GM18520 (cell line): Measurements from ENCODE around the gene TSPOAP1.

Experiments used
- ATAC-seq: cut with Tn5 transposase; IDR thresholded peaks from one replicate; pipeline ENCODE4 v1.9.1; 2021; ENCODE audit not compliant: unreplicated experiment

Gene TSPOAP1

GRCh38 chr17:58304750-58305486 lies 23.7 kb downstream of the TSPOAP1 start:
- no peak for ATAC-seq

GRCh38 chr17:58303971-58304749 lies 24.4 kb downstream of the TSPOAP1 start:
- ATAC-seq = no peak

GRCh38 chr17:58302919-58303585 lies 25.5 kb downstream of the TSPOAP1 start:
- ATAC-seq = no peak

DNA sequence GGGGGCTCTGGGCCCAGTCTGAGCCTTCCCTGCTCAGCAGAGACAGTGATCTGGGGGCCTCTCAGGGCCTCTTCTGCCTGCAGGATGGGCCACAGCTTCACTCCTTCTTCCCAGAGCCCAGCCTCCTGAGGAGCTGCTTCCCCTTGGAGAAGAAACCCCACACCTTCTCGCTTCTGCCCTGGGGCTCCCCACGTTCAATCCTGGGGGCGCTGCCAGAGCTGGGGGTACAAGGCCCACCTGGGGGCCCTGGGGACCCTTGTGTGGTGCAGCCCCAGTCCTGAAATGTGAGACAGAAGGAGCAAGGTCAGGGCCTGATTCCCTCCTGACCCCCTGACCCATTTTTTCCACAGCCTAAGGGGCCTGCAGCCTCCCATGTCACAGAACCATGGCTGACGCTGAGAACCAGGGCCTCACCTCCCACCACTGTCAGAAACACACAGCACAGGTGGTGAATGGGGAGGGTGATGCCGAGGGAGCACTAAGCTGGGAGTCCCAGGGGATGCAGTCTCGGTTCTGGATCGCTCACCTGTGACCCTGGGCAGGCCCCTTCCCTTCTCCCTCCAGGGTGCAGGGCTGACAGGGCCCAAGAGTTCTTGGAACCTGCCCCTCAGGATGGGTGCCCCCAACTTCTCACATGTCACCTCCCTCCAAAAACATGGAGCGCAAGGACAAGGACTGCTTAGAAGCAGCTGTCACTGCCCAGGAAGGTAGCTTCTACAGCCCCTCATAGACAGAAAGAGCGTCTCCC lies 26.2 kb downstream of the TSPOAP1 start:
- ATAC-seq = no peak

DNA sequence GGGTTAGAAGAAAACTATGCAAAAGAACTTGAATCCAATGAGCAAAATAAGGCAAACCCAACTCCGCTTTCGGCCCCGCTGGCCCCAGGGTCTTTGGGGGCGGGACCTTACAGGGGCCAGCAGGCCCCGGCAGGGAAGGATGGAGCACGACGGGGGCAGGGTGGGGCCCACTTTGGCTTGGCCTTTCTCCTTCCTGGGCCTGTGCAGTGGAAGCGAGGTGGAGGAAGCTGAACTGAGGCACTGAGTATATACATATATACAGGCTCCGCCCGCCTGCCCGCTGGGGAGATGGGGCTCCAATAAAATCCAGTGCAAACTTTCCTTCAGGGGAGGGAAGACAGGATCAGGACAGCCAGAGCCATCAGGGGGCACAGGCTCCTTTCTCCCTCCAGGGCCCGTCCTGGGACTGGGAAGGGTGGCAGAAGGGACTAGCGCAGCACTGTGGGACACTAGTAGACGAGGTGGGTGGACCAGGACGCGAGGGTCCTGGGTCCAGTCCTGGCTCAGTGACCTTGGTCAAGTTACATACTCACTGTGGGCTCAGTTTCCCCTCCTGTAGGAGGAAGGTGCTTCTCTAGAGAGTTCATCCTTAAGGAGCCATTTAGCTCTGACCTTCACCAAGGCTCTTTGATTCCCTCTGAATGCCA lies 27.0 kb downstream of the TSPOAP1 start:
- ATAC-seq = no peak

- no peak for ATAC-seq
Measured at GRCh38 chr17:58300336-58300735, 28.3 kb downstream of the TSPOAP1 start.

GRCh38 chr17:58294034-58294433 lies 34.6 kb downstream of the TSPOAP1 start:
- ATAC-seq = no peak

DNA sequence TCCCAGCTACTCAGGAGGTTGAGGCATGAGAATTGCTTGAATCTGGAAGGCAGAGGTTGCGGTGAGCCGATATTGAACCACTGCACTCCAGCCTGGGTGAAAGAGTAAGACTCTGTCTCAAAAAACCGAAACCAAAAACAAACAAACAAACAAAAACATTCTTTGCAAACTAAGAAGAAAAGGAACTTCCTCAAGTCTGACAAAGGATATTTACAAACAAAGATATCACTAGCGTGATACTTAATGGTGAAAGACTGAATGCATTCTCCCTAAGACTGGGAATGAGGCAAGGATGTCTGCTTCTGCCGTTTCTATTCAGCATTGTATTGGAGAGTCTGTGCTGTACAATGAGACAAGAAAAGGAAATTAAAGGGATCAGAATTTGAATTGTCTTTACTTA lies 37.3 kb downstream of the TSPOAP1 start:
- ATAC-seq = no peak

DNA sequence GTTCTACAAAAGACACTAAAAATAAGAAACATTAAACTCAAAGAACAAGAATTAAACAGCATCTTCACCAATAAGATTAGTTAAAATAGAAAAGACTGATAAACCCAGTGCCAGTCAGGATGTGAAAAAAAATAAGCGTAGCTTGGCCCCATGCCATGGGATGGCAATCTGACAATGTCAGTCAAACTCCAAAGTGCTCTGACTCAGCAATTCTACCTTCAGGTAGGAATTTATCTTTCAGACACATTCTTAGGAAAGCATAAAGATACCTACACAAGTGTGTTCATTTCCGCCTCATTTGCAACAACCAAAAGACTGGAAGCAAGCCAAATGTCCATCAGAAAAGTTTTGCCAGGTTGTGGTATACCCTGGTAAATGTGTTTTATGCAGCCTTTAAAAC lies 38.7 kb downstream of the TSPOAP1 start:
- ATAC-seq = no peak

- no peak for ATAC-seq
Measured at GRCh38 chr17:58285422-58285810, 43.2 kb downstream of the TSPOAP1 start.

GRCh38 chr17:58284613-58285421 lies 43.8 kb downstream of the TSPOAP1 start:
- ATAC-seq = no peak

DNA sequence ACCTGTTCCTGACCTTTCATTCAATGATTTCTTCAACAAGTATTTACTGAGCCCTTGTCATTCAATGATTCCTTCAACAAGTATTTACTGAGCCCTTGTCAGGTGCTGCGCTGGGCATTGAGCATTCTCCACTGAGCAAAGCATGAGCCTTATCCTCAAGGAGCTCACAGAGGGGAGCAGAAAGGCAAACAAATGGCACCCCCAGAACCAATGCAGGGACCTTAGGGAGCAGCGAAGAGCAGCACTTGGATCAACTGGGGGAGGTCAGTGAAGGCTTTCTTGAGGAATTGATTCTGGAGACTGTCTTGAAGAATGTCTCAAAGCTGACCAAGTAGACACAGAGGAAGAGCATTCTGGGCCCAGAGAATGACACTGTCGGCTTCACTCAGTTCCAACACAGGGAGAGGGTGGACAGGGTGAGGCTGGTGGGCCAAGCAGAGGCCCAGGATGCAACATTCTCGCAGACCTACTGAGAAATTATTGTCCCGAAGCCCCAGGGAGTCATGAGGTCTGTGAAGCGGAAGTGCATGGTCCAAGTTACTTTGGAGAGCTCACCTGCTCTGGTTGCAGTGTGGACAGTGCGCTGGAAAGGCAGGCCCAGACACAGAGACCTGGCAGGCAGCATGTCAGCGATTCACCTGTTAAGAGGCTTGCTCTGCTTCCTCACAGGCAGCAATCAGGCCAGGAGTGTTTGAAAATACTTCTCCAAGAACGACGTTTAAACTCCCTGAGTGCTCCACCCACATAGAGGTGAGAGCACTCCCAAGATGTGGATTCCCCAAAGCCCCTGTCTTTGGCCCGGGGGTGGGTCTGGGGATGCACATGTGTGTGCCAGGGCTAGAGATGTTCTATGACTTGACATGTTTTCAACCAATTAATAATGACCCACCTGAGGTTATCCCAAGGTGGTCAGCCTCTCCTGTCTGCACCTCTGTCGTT lies 44.7 kb downstream of the TSPOAP1 start:
- ATAC-seq = no peak

DNA sequence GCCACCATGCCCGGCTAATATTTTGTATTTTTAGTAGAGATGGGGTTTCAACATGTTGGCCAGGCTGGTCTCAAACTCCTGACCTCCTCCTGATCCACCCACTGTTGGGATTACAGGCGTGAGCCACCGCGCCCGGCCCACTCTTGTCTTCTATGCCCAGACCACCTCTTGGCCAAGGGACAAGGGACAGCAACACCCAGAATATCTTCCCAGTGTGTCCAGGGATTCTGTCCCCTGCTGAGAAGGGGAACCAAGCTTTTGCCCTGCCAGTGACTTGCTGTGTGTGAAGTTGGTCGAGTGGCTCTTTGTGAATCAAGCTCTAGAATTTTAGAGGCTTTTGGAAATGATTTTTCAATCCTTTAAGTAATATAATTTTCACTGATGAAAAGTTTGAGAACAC lies 46.2 kb downstream of the TSPOAP1 start:
- ATAC-seq = no peak

DNA sequence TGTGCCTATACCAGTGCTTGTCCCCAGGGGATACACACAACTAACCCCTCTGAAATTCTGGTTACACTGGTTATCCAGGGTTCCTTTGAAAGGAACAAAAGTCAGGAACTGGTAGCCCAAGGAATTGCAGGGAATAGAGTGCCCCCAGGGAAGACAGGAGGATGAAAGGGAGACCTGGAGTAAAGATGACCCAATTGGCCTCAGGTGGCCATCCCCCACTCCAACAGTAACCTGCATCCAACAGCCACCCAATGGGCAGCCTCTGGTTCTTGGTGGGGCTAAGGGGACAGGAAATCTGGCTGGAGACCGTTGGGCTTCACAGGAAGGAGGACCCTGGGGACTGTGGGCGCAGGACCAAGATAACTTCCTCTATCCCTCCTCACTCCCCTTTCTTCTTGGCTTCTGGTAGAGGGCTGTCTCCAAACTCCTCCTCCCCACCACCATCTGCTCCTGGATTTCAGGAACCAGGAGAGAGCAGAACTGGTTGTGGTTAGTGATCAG lies 47.0 kb downstream of the TSPOAP1 start:
- no peak for ATAC-seq

- ATAC-seq = no peak
Measured at GRCh38 chr17:58280480-58281217, 47.9 kb downstream of the TSPOAP1 start, which contains the start of gene MPO. Gene MPO, minus strand, starts transcription at chr17:58280935. Its CDS starts 177 bp downstream, at chr17:58280758.

DNA sequence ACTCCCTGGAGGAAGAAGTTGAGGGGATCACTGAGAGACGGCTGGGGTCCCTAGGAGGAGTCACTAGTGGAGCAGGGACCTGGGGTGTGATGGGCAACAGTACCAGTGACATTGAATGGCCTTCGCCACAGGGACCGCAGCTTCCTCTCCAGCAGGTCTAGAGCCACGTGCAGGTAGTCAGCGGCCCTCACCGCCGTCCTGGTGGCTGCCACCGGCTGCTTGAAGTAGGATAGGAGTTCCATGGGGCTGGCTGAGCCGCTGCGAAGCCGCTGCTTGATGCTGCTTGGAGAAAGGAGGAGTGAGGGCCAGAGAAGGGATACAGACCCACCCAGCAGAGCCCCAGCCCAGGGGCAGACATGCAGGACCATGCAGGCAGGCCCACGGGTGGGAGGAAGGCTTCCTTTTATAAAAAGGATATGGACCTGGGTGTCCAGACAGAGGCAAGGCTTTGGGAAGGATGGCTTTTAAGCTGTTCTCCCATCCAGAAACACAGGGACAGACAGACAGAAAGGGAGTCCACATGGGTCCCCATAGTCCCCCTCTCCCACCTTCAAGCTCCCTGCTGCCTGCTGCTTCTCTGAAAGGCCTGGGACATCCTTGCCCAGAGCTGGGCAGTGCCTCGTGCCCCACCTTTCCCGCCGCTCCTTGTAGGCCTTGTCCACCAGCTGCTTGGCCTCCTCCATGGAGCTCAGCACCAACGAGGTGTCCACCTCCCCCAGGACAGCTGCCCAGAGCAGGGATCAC lies 48.7 kb downstream of the TSPOAP1 start:
- no peak for ATAC-seq
